ENCODE measurements around the gene DLX1. TPM values are rescaled to one million over a fixed set of nuclear protein-coding genes. Genes with fewer than 3 reads are reported as not detected.

DLX1 gene
- total RNA-seq, 4 donors from 2014 or later = 0.14 TPM; not detected in 3

- no peak for DNase-seq
- H3K9me3 ChIP-seq = no peaks in the 10 kb centered on the region
- TF ChIP-seq CTCF (IDR thresholded peaks at IDR 0.05) = no peak
- TF ChIP-seq POLR2A (IDR thresholded peaks at IDR 0.05) = no peak
- no peak overlapping the region for H3K27ac ChIP-seq
- H3K27me3 ChIP-seq = peaks cover 75 to 96% of the 10 kb centered on the region in 2 donors
- no peaks in the 10 kb centered on the region for H3K36me3 ChIP-seq
- H3K4me3 ChIP-seq = no peak overlapping the region
- H3K4me1 ChIP-seq = peaks cover 3 to 14% of the 10 kb centered on the region in 2 donors
- intact Hi-C loops (cut with DNase I; ENCODE audit: low total_unique reads) = no loop called here
Measured at GRCh38 chr2:172089005-172089504, 3.7 kb downstream of the DLX1 start.

- H3K4me1 ChIP-seq = peaks cover 0 to 13% of the 10 kb centered on the region in 2 donors
- no peak for DNase-seq
- no peak for TF ChIP-seq POLR2A (IDR thresholded peaks at IDR 0.05)
- peaks cover 76 to 96% of the 10 kb centered on the region in 2 donors for H3K27me3 ChIP-seq
- H3K4me3 ChIP-seq = no peak overlapping the region
- intact Hi-C loops (cut with DNase I; ENCODE audit: low total_unique reads) = no loop called here
- H3K36me3 ChIP-seq = no peaks in the 10 kb centered on the region
- no peaks in the 10 kb centered on the region for H3K9me3 ChIP-seq
- H3K27ac ChIP-seq = no peak overlapping the region
Measured at GRCh38 chr2:172089633-172090032, 4.3 kb downstream of the DLX1 start.

GRCh38 chr2:172090044-172090961 is 5.0 kb downstream of the DLX1 start:
- H3K27ac ChIP-seq = no peak overlapping the region
- no peaks in the 10 kb centered on the region for H3K9me3 ChIP-seq
- no peaks in the 10 kb centered on the region for H3K36me3 ChIP-seq
- no peak overlapping the region for H3K4me3 ChIP-seq
- H3K4me1 ChIP-seq = peaks cover 0 to 15% of the 10 kb centered on the region in 2 donors
- TF ChIP-seq POLR2A (IDR thresholded peaks at IDR 0.05) (no peak), CTCF (IDR thresholded peaks at IDR 0.05) (no peak)
- intact Hi-C loops (cut with DNase I; ENCODE audit: low total_unique reads) = no loop called here
- DNase-seq = no peak
- peaks cover 76 to 99% of the 10 kb centered on the region in 2 donors for H3K27me3 ChIP-seq

- Histone ChIP-seq H3K27ac (no peak overlapping the region), H3K36me3 (no peaks in the 10 kb centered on the region), H3K9me3 (no peaks in the 10 kb centered on the region), H3K27me3 (peaks cover 76 to 100% of the 10 kb centered on the region in 2 donors), H3K4me1 (peaks cover 0 to 14% of the 10 kb centered on the region in 2 donors), H3K4me3 (no peak overlapping the region)
- TF ChIP-seq CTCF (IDR thresholded peaks at IDR 0.05) (no peak), POLR2A (IDR thresholded peaks at IDR 0.05) (no peak)
- DNase-seq = no peak
- intact Hi-C loops (cut with DNase I; ENCODE audit: low total_unique reads) = no loop called here
Measured at GRCh38 chr2:172091000-172091641, 5.8 kb downstream of the DLX1 start.

- intact Hi-C loops (cut with DNase I; ENCODE audit: low total_unique reads) = no loop called here
- Histone ChIP-seq H3K27ac (no peak overlapping the region), H3K27me3 (peaks cover 75 to 100% of the 10 kb centered on the region in 2 donors), H3K9me3 (no peaks in the 10 kb centered on the region), H3K36me3 (no peaks in the 10 kb centered on the region), H3K4me1 (peaks cover 0 to 17% of the 10 kb centered on the region in 2 donors), H3K4me3 (no peak overlapping the region)
- no peak for DNase-seq
- TF ChIP-seq CTCF (IDR thresholded peaks at IDR 0.05) (no peak), POLR2A (IDR thresholded peaks at IDR 0.05) (no peak)
Measured at GRCh38 chr2:172091761-172092566, 6.7 kb downstream of the DLX1 start.

All from uterus (tissue), 4 donors.